Osteocyte (in vitro differentiated cells): ENCODE data around the gene LAMTOR1. TPM values are rescaled to one million over a fixed set of nuclear protein-coding genes. Genes with fewer than 3 reads are reported as not detected.

Source experiments
- DNase-seq: peaks from one replicate; pipeline ENCODE4 v3.0.0; 2021; ENCODE audit warnings: mixed read lengths; ENCODE audit not compliant: unreplicated experiment; ENCODE audit errors: extremely low spot score
- H3K27ac Mint-ChIP-seq: one replicate; pipeline ENCODE4 v1.8.0; 2021; ENCODE audit warnings: mild to moderate bottlenecking, mixed read lengths; ENCODE audit not compliant: unreplicated experiment
- H3K27me3 Mint-ChIP-seq: one replicate; pipeline ENCODE4 v1.8.0; 2021; ENCODE audit warnings: mixed read lengths; ENCODE audit not compliant: unreplicated experiment
- H3K36me3 Mint-ChIP-seq: one replicate; pipeline ENCODE4 v1.8.0; 2021; ENCODE audit warnings: mixed read lengths; ENCODE audit not compliant: unreplicated experiment
- H3K4me1 Mint-ChIP-seq: one replicate; pipeline ENCODE4 v1.8.0; 2021; ENCODE audit warnings: mixed read lengths; ENCODE audit not compliant: unreplicated experiment
- H3K4me3 Mint-ChIP-seq: one replicate; pipeline ENCODE4 v1.8.0; 2021; ENCODE audit warnings: mild to moderate bottlenecking, moderate library complexity, mixed read lengths; ENCODE audit not compliant: unreplicated experiment
- H3K9me3 Mint-ChIP-seq: one replicate; pipeline ENCODE4 v1.8.0; 2021; ENCODE audit warnings: mixed read lengths; ENCODE audit not compliant: unreplicated experiment
- CTCF ChIP-seq: fragments of 200-600 bp; sonication (generic); IDR thresholded peaks from 2 replicates; pipeline ENCODE4 v1.5.0; 2021; ENCODE audit warnings: antibody characterized with exemption, mild to moderate bottlenecking, moderate library complexity
- total RNA-seq: library from RNA; stranded (reverse); gene quantifications from 2 replicates; pipeline ENCODE4 v1.2.1, GENCODE V29; 2021

LAMTOR1 gene
- total RNA-seq, 1 donor from 2014 or later = 96.8 TPM

DNA sequence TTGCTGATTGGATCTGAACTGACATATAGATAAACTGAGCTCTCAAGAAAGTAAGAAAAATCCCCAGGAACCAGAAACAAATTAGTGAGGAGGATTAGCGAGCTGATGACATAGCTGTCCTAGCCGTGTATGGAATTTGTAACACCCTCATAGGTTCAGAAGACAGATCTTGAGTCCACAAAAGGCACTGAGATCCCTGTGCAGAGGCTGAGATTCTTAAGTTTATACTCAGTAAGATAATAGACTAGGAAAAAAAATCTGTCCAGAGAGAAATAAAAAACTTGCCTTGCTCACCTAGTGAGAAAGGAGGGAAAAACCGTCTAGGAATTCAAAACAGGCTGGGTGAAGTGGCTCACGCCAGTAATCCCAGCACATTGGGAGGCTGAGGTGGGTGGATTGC lies 27.3 kb downstream of the LAMTOR1 start:
- no peak for DNase-seq
- H3K4me3 Mint-ChIP-seq = no peak overlapping the region
- H3K27ac Mint-ChIP-seq = no peak overlapping the region
- peaks cover 4% of the 10 kb centered on the region for H3K36me3 Mint-ChIP-seq
- H3K9me3 Mint-ChIP-seq = no peaks in the 10 kb centered on the region
- H3K4me1 Mint-ChIP-seq = peaks cover 43% of the 10 kb centered on the region
- no peak for TF ChIP-seq CTCF
- H3K27me3 Mint-ChIP-seq = no peaks in the 10 kb centered on the region

DNA sequence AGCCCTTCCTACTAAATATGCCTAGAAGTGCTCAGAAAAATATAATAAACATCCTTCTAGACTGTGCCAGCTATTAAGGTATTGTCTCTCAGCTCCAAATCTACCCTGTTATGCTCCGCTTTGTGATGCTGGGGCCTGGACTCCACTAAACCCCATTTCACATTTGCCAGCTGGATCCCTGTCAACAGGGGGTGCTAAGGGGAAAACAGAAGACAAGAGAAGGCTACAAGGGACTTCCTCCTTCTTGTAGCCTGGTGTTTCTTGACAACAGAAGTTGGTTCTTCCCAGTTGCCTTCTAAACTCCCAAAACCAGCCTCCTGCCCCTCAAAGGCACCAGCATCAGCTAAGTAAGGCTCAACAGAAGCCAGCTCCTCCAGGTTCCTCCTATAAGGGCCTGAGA lies 28.0 kb downstream of the LAMTOR1 start:
- H3K27ac Mint-ChIP-seq = peak overlapping the region; percentile 52
- DNase-seq = no peak
- H3K36me3 Mint-ChIP-seq = peaks cover 4% of the 10 kb centered on the region
- no peaks in the 10 kb centered on the region for H3K27me3 Mint-ChIP-seq
- no peak overlapping the region for H3K4me3 Mint-ChIP-seq
- peaks cover 45% of the 10 kb centered on the region for H3K4me1 Mint-ChIP-seq
- H3K9me3 Mint-ChIP-seq = no peaks in the 10 kb centered on the region
- TF ChIP-seq CTCF = no peak

DNA sequence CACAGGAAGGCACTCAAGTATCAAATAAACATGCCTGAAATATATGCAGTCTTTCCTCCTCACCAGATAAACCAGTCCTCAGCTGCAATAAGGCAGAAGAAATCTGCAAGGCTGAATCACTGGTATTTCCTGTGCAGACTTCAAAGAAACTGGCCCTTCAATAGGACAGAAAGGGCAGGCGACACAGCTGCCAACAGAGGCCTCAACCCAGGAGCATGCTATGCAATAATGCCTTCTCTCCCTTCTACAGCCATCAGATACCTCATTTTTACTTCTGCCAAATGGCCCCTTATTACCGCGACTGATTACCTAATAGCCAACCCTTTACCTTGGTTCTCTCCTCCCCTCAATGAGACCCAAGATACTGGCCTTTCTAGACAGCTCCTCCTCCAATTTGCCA lies 30.7 kb downstream of the LAMTOR1 start:
- Mint-ChIP-seq H3K36me3 (peaks cover 9% of the 10 kb centered on the region), H3K27ac (peak overlapping the region; percentile 86), H3K4me3 (peak overlapping the region; percentile 5), H3K4me1 (peaks cover 43% of the 10 kb centered on the region), H3K9me3 (no peaks in the 10 kb centered on the region), H3K27me3 (no peaks in the 10 kb centered on the region)
- DNase-seq = no peak
- TF ChIP-seq CTCF = no peak

DNA sequence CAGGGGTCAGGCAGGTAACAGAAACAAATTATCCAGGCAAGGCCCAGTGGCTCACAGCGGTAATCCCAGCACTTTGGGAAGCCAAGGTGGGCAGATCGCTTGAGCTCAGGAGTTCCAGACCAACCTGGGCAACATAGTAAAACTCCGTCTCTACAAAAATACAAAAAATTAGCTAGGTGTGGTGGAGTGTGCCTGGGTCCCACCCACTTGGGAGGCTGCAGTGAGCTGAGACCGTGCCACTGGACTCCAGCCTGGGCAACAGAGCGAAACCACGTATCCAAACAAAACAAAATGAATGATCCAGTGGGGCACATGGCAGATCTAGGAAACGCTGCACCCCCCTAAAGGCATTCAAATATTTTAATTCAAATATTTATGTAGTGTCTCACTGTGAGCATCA lies 32.6 kb downstream of the LAMTOR1 start:
- Mint-ChIP-seq H3K36me3 (peaks cover 7% of the 10 kb centered on the region), H3K4me1 (peaks cover 44% of the 10 kb centered on the region), H3K4me3 (no peak overlapping the region), H3K9me3 (no peaks in the 10 kb centered on the region), H3K27ac (peak overlapping the region; percentile 83), H3K27me3 (no peaks in the 10 kb centered on the region)
- no peak for DNase-seq
- TF ChIP-seq CTCF = no peak

- TF ChIP-seq CTCF = no peak
- H3K4me3 Mint-ChIP-seq = no peak overlapping the region
- H3K4me1 Mint-ChIP-seq = peaks cover 44% of the 10 kb centered on the region
- H3K36me3 Mint-ChIP-seq = peaks cover 7% of the 10 kb centered on the region
- H3K27ac Mint-ChIP-seq = peak overlapping the region; percentile 83
- no peaks in the 10 kb centered on the region for H3K9me3 Mint-ChIP-seq
- no peak for DNase-seq
- H3K27me3 Mint-ChIP-seq = no peaks in the 10 kb centered on the region
Observed at GRCh38 chr11:72069787-72070251, 33.3 kb downstream of the LAMTOR1 start.
